Neural progenitor cell (in vitro differentiated cells): ENCODE measurements around the gene PLXNA4.

Experiments
- EZH2 ChIP-seq: fragments of 200-600 bp; sonication (generic); IDR thresholded peaks from 2 replicates; pipeline ENCODE4 v1.6.1; 2017; ENCODE audit warnings: antibody characterized with exemption, mild to moderate bottlenecking, moderate library complexity
- TF ChIP-seq, protein P1 (sequence below): fragments of 200-600 bp; sonication (generic); IDR thresholded peaks from 2 replicates; pipeline ENCODE4 v1.5.1; 2017; ENCODE audit warnings: antibody characterized with exemption, mild to moderate bottlenecking

DNA sequence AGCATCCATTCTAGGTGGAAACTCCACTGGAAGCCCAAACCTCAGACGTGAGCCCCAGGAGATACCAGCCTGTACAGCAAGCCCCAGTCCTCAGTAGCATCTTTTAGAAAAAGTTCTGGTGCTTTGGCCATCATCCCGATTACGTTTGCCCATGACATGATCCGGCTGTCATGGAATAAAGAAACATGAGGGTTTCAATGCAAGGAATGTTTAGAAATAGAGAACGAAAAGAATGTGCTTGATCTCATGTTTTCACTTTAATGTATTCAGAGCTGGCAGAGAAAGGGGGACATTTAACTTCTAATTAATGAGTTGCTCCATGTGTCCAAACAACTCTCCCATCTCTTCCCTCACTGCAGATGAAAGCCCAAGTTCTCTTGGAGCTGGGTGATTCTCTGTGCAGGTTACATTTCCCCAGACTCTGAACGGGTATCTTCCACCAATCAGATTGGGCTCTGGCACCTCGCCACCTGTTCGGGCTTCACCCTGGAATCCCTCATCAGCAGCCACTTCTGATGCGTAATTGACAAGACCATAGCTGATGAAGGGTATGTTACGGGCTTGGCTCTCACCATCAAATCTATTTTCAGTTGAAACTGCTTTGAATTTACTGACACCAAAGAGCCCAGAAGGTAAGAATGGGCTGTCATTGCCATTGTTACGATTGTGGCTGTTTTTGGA lies 165.3 kb downstream of the PLXNA4 start:
- TF ChIP-seq, protein P1, sequence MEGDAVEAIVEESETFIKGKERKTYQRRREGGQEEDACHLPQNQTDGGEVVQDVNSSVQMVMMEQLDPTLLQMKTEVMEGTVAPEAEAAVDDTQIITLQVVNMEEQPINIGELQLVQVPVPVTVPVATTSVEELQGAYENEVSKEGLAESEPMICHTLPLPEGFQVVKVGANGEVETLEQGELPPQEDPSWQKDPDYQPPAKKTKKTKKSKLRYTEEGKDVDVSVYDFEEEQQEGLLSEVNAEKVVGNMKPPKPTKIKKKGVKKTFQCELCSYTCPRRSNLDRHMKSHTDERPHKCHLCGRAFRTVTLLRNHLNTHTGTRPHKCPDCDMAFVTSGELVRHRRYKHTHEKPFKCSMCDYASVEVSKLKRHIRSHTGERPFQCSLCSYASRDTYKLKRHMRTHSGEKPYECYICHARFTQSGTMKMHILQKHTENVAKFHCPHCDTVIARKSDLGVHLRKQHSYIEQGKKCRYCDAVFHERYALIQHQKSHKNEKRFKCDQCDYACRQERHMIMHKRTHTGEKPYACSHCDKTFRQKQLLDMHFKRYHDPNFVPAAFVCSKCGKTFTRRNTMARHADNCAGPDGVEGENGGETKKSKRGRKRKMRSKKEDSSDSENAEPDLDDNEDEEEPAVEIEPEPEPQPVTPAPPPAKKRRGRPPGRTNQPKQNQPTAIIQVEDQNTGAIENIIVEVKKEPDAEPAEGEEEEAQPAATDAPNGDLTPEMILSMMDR, result no peak
- TF ChIP-seq EZH2, result no peak
